ENCODE data around the gene DMWD. TPM values are rescaled to one million over a fixed set of nuclear protein-coding genes. Genes with fewer than 3 reads are reported as not detected.

The DMWD gene
- total and polyA plus RNA-seq, 2 of the 13 experiments (the other 11 are each of a cell fraction or from before 2014, with no cell fraction given): 10.3 to 14.9 TPM

GRCh38 chr19:45809643-45810159 is 17.1 kb upstream of the DMWD start:
- ChIA-PET POLR2A (no interaction called here), CTCF (ENCODE audit: low intra/inter-chr PET ratio, low total read pairs) (no interaction called here)
- no peak overlapping the region for H2AFZ ChIP-seq (ENCODE audit: low read length)
- FAIRE-seq (no peak), DNase-seq (ENCODE audit: low spot score) (no peak), ATAC-seq (peak; percentile 34; the same call in 1 of the 3 replicates)
- TF ChIP-seq HMG20B (CRISPR knock-in tag; conservative IDR thresholded peaks at IDR 0.05) (no peak), MAFF (IDR thresholded peaks at IDR 0.05; ENCODE audit: low read depth, low read length) (peak; percentile 97), NFE2L2 (IDR thresholded peaks at IDR 0.05; ENCODE audit: low read length) (peak; percentile 86), MYC (CRISPR knock-in tag; IDR thresholded peaks at IDR 0.05; ENCODE audit: borderline replicate concordance) (no peak), MAFK (conservative IDR thresholded peaks at IDR 0.05 in 1 of 2, IDR thresholded peaks at IDR 0.05 in 1 of 2; ENCODE audit: low read length in 2 of 2) (peak; percentile 98)
- BruUV-seq (replicated peaks): no TSS peak
- in situ Hi-C loops (cut with HindIII; ENCODE audit: extremely low pct_ligation_motif_present, low pct_unique_long_range_greater_than_20kb): loop anchor here (10.0 kb wide), 1 partner anchor 205 kb away; no protein-coding TSS in a partner anchor
- no peak overlapping the region for H3K9ac ChIP-seq (ENCODE audit: insufficient read depth, low read depth, low read length)
- H4K20me1 ChIP-seq (ENCODE audit: insufficient read depth, low read length): no peaks in the 10 kb centered on the region
- H3K9me3 ChIP-seq (ENCODE audit: low read length): no peaks in the 10 kb centered on the region
- intact Hi-C loops (cut with micrococcal nuclease; ENCODE audit: unreplicated experiment): no loop called here
- H3K79me2 ChIP-seq (ENCODE audit: insufficient read depth, low read length): no peaks in the 10 kb centered on the region
- H3K4me3 ChIP-seq (replicated peaks in 1 of 3; ENCODE audit: insufficient read depth in 1 of 3, low read depth in 2 of 3, low read length in 3 of 3): no peak overlapping the region
- H3K36me3 ChIP-seq (replicated peaks in 1 of 2; ENCODE audit: control insufficient read depth in 1 of 2, insufficient read depth in 2 of 2, low read length in 2 of 2): peaks cover 0 to under 1% of the 10 kb centered on the region in 2 experiments; a peak in 1 of 5 replicates
- peaks cover 0 to 4% of the 10 kb centered on the region in 2 experiments; a peak in 2 of 5 replicates for H3K27me3 ChIP-seq (ENCODE audit: control insufficient read depth in 1 of 2, insufficient read depth in 2 of 2, low read length in 2 of 2)
- H3K27ac ChIP-seq (ENCODE audit: extremely low read length, insufficient read depth, low read length): no peak overlapping the region
- WGBS (ENCODE audit: low lambda C conversion rate): 33% methylated on average over 7 of the region's 7 CpGs
- peak overlapping the region; percentile 47 for H3K4me2 ChIP-seq (ENCODE audit: low read depth, low read length)
- peaks cover 8% of the 10 kb centered on the region for H3K4me1 ChIP-seq (ENCODE audit: insufficient read depth, low read length)

GRCh38 chr19:45805719-45806118 is 13.1 kb upstream of the DMWD start:
- Histone ChIP-seq H3K79me2 (ENCODE audit: insufficient read depth, low read length) (no peaks in the 10 kb centered on the region), H3K27ac (ENCODE audit: extremely low read length, insufficient read depth, low read length) (no peak overlapping the region), H2AFZ (ENCODE audit: low read length) (no peak overlapping the region), H3K4me3 (replicated peaks in 1 of 3; ENCODE audit: insufficient read depth in 1 of 3, low read depth in 2 of 3, low read length in 3 of 3) (no peak overlapping the region), H3K4me2 (ENCODE audit: low read depth, low read length) (no peak overlapping the region), H3K36me3 (replicated peaks in 1 of 2; ENCODE audit: control insufficient read depth in 1 of 2, insufficient read depth in 2 of 2, low read length in 2 of 2) (no peaks in the 10 kb centered on the region), H3K9me3 (ENCODE audit: low read length) (no peaks in the 10 kb centered on the region), H4K20me1 (ENCODE audit: insufficient read depth, low read length) (no peaks in the 10 kb centered on the region), H3K27me3 (ENCODE audit: control insufficient read depth in 1 of 2, insufficient read depth in 2 of 2, low read length in 2 of 2) (peaks cover 0 to 12% of the 10 kb centered on the region in 2 experiments; a peak in 3 of 5 replicates), H3K9ac (ENCODE audit: insufficient read depth, low read depth, low read length) (no peak overlapping the region), H3K4me1 (ENCODE audit: insufficient read depth, low read length) (peaks cover 19% of the 10 kb centered on the region)
- no peak for ATAC-seq
- ChIA-PET POLR2A (interaction anchor here (0.7 kb wide), 1 partner anchor 13 kb away, joined by 3 read pairs; the partner anchor contains the start of gene DMWD), CTCF (ENCODE audit: low intra/inter-chr PET ratio, low total read pairs) (no interaction called here)
- BruUV-seq (replicated peaks): no TSS peak
- in situ Hi-C loops (cut with HindIII; ENCODE audit: extremely low pct_ligation_motif_present, low pct_unique_long_range_greater_than_20kb) (no loop called here), intact Hi-C loops (cut with micrococcal nuclease; ENCODE audit: unreplicated experiment) (no loop called here)
- TF ChIP-seq ZMYM3 (CRISPR knock-in tag; IDR thresholded peaks at IDR 0.05): peak; percentile 86
- no peak for TF ChIP-seq ZNF710 (CRISPR knock-in tag; IDR thresholded peaks at IDR 0.05; ENCODE audit: borderline replicate concordance)
- no peak for TF ChIP-seq ZNF639 (CRISPR knock-in tag; conservative IDR thresholded peaks at IDR 0.05)
- no peak for DNase-seq (ENCODE audit: low spot score)
- FAIRE-seq: no peak
